Measurements from ENCODE around the gene OR6B2.
A peak's percentile ranks its signal among the peaks of the same experiment; 100 is the strongest.

Gene OR6B2

DNA sequence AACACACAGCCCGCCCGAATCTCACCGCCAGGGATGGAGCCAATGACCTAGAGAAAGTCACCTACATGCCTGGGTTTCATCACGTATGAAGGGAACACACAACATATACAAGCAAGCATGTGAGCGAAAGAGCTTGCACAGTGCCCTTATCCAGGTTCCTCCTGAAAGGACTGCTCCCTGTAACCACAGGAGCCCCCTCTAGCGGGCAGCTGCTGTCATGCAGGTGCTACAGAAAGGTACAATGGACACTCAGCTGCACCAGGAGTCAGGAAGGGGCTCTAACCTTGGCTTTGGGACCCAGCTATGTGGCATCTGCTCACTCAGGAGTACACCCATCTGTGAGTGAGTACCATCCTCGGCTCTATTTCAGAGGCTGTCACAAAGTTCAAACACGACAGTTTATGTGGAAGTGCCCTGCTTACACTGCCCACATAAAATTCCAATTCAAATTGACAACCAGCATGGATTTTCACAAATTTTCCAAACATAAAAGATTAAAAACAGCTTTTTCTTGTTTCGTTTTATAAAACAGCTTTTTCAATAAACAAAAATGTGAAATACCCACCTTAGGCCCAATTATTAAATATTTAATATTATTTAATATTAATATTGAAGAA is 8.6 kb downstream of the OR6B2 start:
- peaks cover 19 to 45% (median 33%) of the 10 kb centered on the region in 4 experiments for H3K36me3 ChIP-seq (ENCODE audit: control insufficient read depth in 4 of 4, insufficient read depth in 4 of 4, low read length in 3 of 4)
- H3K27ac ChIP-seq (ENCODE audit: insufficient read depth in 1 of 2, low read depth in 1 of 2, low read length in 2 of 2, poor library complexity in 1 of 2, severe bottlenecking in 2 of 2) = no peak overlapping the region
- peaks cover 12 to 16% (median 13%) of the 10 kb centered on the region in 4 experiments for H3K4me1 ChIP-seq (ENCODE audit: control extremely low read depth in 1 of 4, control insufficient read depth in 4 of 4, insufficient read depth in 4 of 4, low read length in 3 of 4)
- 63% methylated on average over 5 of the region's 9 CpGs for WGBS (ENCODE audit: insufficient coverage)
- no peaks in the 10 kb centered on the region for H3K9me3 ChIP-seq (ENCODE audit: control extremely low read depth in 1 of 5, control insufficient read depth in 4 of 5, insufficient read depth in 2 of 5, low read depth in 1 of 5, low read length in 4 of 5)
- peak; percentile 55 to 77 (median 73) for DNase-seq
- CTCF ChIA-PET = interaction anchor here (0.7 to 2.6 kb wide), 8 partner anchors 9 to 44 kb away, joined by 3 to 18 read pairs (median 5); partner anchors contain the start of gene OR6B2
- no peaks in the 10 kb centered on the region for H3K27me3 ChIP-seq (replicated peaks in 2 of 5; ENCODE audit: control insufficient read depth in 4 of 5, insufficient read depth in 5 of 5, low read length in 4 of 5)
- no peak overlapping the region for H3K4me3 ChIP-seq (ENCODE audit: control insufficient read depth in 1 of 7, extremely low read depth in 1 of 7, insufficient read depth in 4 of 7, low read depth in 2 of 7, low read length in 6 of 7)
- POLR2A ChIA-PET = no interaction called here

DNA sequence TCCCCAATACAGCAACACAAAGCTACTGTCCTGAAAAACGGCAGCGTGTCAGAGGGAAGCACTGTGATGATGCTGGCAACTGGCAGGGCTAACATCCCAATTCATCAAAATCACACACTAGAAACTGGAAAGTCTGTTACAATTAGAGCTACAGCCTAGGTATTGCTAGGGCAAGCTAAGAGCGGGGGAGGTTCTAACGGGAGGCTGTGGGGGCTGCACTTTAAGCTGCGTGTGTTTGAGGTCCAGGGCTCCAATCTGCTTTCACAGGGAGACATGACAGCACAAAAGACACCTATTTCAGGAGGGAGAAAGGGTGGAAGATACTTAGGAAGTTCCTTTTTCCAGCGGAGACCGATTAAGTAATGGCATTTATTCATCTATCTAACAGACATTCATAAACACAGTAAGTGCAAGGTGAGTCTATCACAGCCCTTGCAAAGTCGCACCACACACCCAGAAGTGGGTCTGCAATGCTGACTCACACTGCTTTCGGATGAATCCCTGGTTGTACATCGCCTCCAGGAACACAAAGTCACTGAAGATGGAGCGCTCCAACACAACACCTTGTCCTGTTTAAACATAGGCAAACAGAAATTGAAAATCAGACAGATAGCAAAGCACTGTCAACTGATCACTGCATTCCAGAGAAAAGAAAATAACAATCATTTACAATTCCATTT is 12.0 kb downstream of the OR6B2 start:
- no peaks in the 10 kb centered on the region for H3K27me3 ChIP-seq (replicated peaks in 2 of 5; ENCODE audit: control insufficient read depth in 4 of 5, insufficient read depth in 5 of 5, low read length in 4 of 5)
- ChIA-PET CTCF (interaction anchor here (0.9 kb wide), 1 partner anchor 26 kb away, joined by 3 read pairs; no protein-coding TSS in a partner anchor), POLR2A (no interaction called here)
- peaks cover 36 to 73% (median 55%) of the 10 kb centered on the region in 4 experiments for H3K36me3 ChIP-seq (ENCODE audit: control insufficient read depth in 4 of 4, insufficient read depth in 4 of 4, low read length in 3 of 4)
- WGBS (ENCODE audit: insufficient coverage) = 98% methylated on average over 9 of the region's 11 CpGs
- no peak for DNase-seq
- no peaks in the 10 kb centered on the region for H3K9me3 ChIP-seq (ENCODE audit: control extremely low read depth in 1 of 5, control insufficient read depth in 4 of 5, insufficient read depth in 2 of 5, low read depth in 1 of 5, low read length in 4 of 5)
- H3K27ac ChIP-seq (ENCODE audit: insufficient read depth in 1 of 2, low read depth in 1 of 2, low read length in 2 of 2, poor library complexity in 1 of 2, severe bottlenecking in 2 of 2) = no peak overlapping the region
- no peaks in the 10 kb centered on the region for H3K4me1 ChIP-seq (ENCODE audit: control extremely low read depth in 1 of 4, control insufficient read depth in 4 of 4, insufficient read depth in 4 of 4, low read length in 3 of 4)
- no peak overlapping the region for H3K4me3 ChIP-seq (ENCODE audit: control insufficient read depth in 1 of 7, extremely low read depth in 1 of 7, insufficient read depth in 4 of 7, low read depth in 2 of 7, low read length in 6 of 7)

DNA sequence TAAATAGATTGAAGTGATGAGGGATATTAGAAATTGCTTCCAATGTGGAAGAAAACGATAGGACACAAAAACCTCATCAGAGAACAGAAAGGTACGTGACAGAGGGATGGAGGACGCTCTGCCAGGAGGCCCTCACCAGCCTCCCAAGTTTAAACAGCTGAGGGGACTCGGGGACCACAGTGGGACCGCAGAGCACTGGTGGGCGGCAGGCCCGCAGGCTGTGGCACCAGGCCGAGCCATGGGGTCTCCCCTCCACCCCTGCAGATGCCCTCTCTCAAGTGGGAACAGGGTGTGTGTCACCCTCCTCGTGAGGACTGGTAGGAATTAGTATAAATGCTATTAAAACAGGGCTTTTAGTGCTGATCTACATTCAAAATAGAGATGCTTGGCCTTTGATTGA is 15.9 kb downstream of the OR6B2 start:
- POLR2A ChIA-PET = no interaction called here
- CTCF ChIA-PET = no interaction called here
- 97% methylated on average over 6 of the region's 9 CpGs for WGBS (ENCODE audit: insufficient coverage)
- H3K27me3 ChIP-seq (replicated peaks in 2 of 5; ENCODE audit: control insufficient read depth in 4 of 5, insufficient read depth in 5 of 5, low read length in 4 of 5) = no peaks in the 10 kb centered on the region
- no peak overlapping the region for H3K4me3 ChIP-seq (ENCODE audit: control insufficient read depth in 1 of 7, extremely low read depth in 1 of 7, insufficient read depth in 4 of 7, low read depth in 2 of 7, low read length in 6 of 7)
- no peaks in the 10 kb centered on the region for H3K9me3 ChIP-seq (ENCODE audit: control extremely low read depth in 1 of 5, control insufficient read depth in 4 of 5, insufficient read depth in 2 of 5, low read depth in 1 of 5, low read length in 4 of 5)
- no peaks in the 10 kb centered on the region for H3K4me1 ChIP-seq (ENCODE audit: control extremely low read depth in 1 of 4, control insufficient read depth in 4 of 4, insufficient read depth in 4 of 4, low read length in 3 of 4)
- peaks cover 33 to 87% (median 61%) of the 10 kb centered on the region in 4 experiments for H3K36me3 ChIP-seq (ENCODE audit: control insufficient read depth in 4 of 4, insufficient read depth in 4 of 4, low read length in 3 of 4)
- DNase-seq = no peak
- no peak overlapping the region for H3K27ac ChIP-seq (ENCODE audit: insufficient read depth in 1 of 2, low read depth in 1 of 2, low read length in 2 of 2, poor library complexity in 1 of 2, severe bottlenecking in 2 of 2)

DNA sequence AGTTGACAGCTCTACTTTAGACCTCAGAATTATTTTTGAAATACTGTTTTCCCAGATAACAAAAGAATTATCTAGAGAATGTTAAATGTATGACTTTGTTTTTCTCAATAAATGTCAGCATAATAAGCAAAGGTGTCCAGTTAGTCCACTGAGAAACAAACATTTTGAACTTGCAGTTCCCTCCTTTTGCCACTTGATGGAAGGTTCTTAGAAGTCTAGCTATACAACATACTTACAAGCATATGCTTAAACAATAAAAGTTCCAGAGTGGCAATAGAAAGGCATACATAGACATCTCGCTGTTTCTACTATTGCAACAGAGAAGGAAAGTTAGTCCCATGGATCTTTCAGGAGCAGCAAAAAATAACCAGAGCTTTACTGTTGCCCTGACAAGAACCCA is 16.9 kb downstream of the OR6B2 start:
- Histone ChIP-seq H3K4me1 (ENCODE audit: control extremely low read depth in 1 of 4, control insufficient read depth in 4 of 4, insufficient read depth in 4 of 4, low read length in 3 of 4) (no peaks in the 10 kb centered on the region), H3K36me3 (ENCODE audit: control insufficient read depth in 4 of 4, insufficient read depth in 4 of 4, low read length in 3 of 4) (peaks cover 29 to 88% (median 61%) of the 10 kb centered on the region in 4 experiments), H3K27me3 (replicated peaks in 2 of 5; ENCODE audit: control insufficient read depth in 4 of 5, insufficient read depth in 5 of 5, low read length in 4 of 5) (no peaks in the 10 kb centered on the region), H3K9me3 (ENCODE audit: control extremely low read depth in 1 of 5, control insufficient read depth in 4 of 5, insufficient read depth in 2 of 5, low read depth in 1 of 5, low read length in 4 of 5) (no peaks in the 10 kb centered on the region), H3K4me3 (ENCODE audit: control insufficient read depth in 1 of 7, extremely low read depth in 1 of 7, insufficient read depth in 4 of 7, low read depth in 2 of 7, low read length in 6 of 7) (no peak overlapping the region), H3K27ac (ENCODE audit: insufficient read depth in 1 of 2, low read depth in 1 of 2, low read length in 2 of 2, poor library complexity in 1 of 2, severe bottlenecking in 2 of 2) (no peak overlapping the region)
- peak in 2 of 3 donors; percentile 22 to 27 for DNase-seq
- ChIA-PET POLR2A (no interaction called here), CTCF (interaction anchor here (1.1 to 1.4 kb wide), 3 partner anchors 8 to 13 kb away, joined by 3 to 5 read pairs (median 4); no protein-coding TSS in a partner anchor)
- 88% methylated on average over 1 of the region's 1 CpG for WGBS (ENCODE audit: insufficient coverage)

DNA sequence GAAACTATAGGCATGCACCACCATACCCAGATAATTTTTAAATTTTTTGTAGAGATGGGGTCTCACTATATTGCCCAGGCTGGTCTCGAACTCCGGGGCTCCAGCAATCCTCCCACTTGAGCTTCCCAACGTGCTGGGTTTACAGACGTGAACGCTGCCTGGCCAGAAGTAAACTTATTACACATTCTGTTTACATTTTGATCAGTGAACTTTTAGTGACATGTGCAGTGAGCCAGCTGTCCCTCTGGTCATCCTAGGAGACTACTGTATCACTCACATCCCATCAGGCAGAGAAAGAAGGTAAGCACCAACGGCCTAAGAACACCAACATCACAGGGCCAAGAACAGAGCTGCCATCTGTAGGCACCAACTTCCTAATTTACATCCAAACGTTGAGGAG is 27.2 kb downstream of the OR6B2 start:
- DNase-seq = no peak
- peaks cover 21 to 87% (median 69%) of the 10 kb centered on the region in 4 experiments for H3K36me3 ChIP-seq (ENCODE audit: control insufficient read depth in 4 of 4, insufficient read depth in 4 of 4, low read length in 3 of 4)
- H3K4me1 ChIP-seq (ENCODE audit: control extremely low read depth in 1 of 4, control insufficient read depth in 4 of 4, insufficient read depth in 4 of 4, low read length in 3 of 4) = no peaks in the 10 kb centered on the region
- no peaks in the 10 kb centered on the region for H3K27me3 ChIP-seq (replicated peaks in 2 of 5; ENCODE audit: control insufficient read depth in 4 of 5, insufficient read depth in 5 of 5, low read length in 4 of 5)
- WGBS (ENCODE audit: insufficient coverage) = 75% methylated on average over 2 of the region's 7 CpGs
- CTCF ChIA-PET = interaction anchor here (1.3 to 3.6 kb wide), 2 partner anchors 10 to 11 kb away, joined by 4 to 20 read pairs; no protein-coding TSS in a partner anchor
- no peaks in the 10 kb centered on the region for H3K9me3 ChIP-seq (ENCODE audit: control extremely low read depth in 1 of 5, control insufficient read depth in 4 of 5, insufficient read depth in 2 of 5, low read depth in 1 of 5, low read length in 4 of 5)
- no peak overlapping the region for H3K27ac ChIP-seq (ENCODE audit: insufficient read depth in 1 of 2, low read depth in 1 of 2, low read length in 2 of 2, poor library complexity in 1 of 2, severe bottlenecking in 2 of 2)
- POLR2A ChIA-PET = no interaction called here
- no peak overlapping the region for H3K4me3 ChIP-seq (ENCODE audit: control insufficient read depth in 1 of 7, extremely low read depth in 1 of 7, insufficient read depth in 4 of 7, low read depth in 2 of 7, low read length in 6 of 7)

DNA sequence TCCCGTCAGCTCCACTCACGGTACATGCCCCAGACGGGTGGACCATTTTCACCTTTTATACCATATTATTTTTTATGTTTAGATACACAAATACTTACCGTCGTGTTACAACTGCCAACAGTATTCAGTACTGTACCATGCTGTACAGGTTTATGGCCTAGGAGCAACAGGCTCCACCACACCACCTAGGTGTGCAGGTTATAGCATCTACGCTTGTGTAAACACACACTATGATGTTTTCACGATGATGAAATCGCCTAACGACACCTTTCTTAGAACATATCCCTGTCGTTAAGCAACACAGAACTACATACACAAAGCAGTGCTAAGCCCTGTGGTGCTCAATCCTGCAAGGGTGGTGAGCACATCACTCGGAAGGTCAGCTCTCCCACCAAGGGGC is 29.6 kb downstream of the OR6B2 start:
- ChIA-PET POLR2A (no interaction called here), CTCF (interaction anchor here (1.0 to 1.4 kb wide), 2 partner anchors 9 to 12 kb away, joined by 3 read pairs; no protein-coding TSS in a partner anchor)
- Histone ChIP-seq H3K36me3 (ENCODE audit: control insufficient read depth in 4 of 4, insufficient read depth in 4 of 4, low read length in 3 of 4) (peaks cover 19 to 71% (median 56%) of the 10 kb centered on the region in 4 experiments), H3K27me3 (replicated peaks in 2 of 5; ENCODE audit: control insufficient read depth in 4 of 5, insufficient read depth in 5 of 5, low read length in 4 of 5) (no peaks in the 10 kb centered on the region), H3K9me3 (ENCODE audit: control extremely low read depth in 1 of 5, control insufficient read depth in 4 of 5, insufficient read depth in 2 of 5, low read depth in 1 of 5, low read length in 4 of 5) (no peaks in the 10 kb centered on the region), H3K4me3 (ENCODE audit: control insufficient read depth in 1 of 7, extremely low read depth in 1 of 7, insufficient read depth in 4 of 7, low read depth in 2 of 7, low read length in 6 of 7) (no peak overlapping the region), H3K4me1 (ENCODE audit: control extremely low read depth in 1 of 4, control insufficient read depth in 4 of 4, insufficient read depth in 4 of 4, low read length in 3 of 4) (no peaks in the 10 kb centered on the region), H3K27ac (ENCODE audit: insufficient read depth in 1 of 2, low read depth in 1 of 2, low read length in 2 of 2, poor library complexity in 1 of 2, severe bottlenecking in 2 of 2) (no peak overlapping the region)
- DNase-seq = no peak
- WGBS (ENCODE audit: insufficient coverage) = 96% methylated on average over 6 of the region's 11 CpGs
